NCI-H510A treated with DMSO at 0.1 percent for 48 hours (cell line): Measurements from ENCODE around the gene PNMT.

ENCODE experiments used
- DNase-seq: peaks from one replicate; lab custom pipeline; 2025; lab: John Stamatoyannopoulos, UW

Gene PNMT

DNA sequence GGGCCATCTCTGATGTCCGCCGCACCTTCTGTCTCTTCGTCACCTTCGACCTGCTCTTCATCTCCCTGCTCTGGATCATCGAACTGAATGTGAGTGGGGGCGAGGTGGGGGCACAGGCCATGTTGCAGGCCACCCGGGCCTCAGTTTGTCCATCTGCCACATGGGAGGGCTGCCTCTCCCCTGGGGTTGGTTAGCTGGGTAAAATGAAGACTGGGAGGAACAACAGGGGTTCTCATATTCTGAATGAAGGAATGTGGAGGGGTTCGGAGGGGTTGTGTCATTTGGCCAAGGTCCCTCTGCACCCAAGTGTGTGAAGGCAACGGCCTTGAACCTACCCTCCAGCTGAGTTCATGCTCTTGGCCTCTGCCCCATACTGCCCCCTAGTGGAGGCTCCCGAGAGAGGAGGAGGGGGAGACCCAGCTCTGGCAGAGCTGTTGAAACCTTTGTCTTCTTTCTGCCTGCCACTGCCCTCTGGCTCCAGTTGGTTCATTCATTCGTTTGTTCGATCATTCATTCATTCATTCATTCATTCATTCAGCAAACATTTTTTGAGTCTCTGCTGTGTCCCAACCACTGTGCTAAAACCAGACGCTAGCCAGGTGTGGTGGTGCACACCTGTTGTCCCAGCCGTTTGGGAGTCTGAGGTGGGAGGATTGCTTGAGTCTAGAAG is 14.5 kb upstream of the PNMT start:
- DNase-seq: peak; percentile 53

DNA sequence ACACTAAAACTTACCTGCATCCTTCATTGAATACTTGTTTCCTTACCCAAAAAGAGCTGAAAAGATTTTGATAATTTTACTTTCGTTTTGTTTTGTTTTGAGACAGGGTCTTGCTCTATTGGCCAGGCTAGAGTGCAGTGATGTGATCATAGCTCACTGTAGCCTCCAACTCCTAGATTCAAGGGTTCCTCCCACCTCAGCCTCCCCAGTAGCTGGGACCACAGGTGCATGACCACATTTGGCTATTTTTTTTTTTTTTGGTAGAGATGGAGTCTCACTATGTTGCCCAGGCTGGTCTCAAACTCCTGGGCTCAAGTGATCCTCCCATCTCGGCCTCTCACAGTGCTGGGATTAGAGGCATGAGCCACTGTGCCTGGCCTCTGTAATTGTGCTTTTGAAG is 13.1 kb upstream of the PNMT start:
- DNase-seq: no peak

DNA sequence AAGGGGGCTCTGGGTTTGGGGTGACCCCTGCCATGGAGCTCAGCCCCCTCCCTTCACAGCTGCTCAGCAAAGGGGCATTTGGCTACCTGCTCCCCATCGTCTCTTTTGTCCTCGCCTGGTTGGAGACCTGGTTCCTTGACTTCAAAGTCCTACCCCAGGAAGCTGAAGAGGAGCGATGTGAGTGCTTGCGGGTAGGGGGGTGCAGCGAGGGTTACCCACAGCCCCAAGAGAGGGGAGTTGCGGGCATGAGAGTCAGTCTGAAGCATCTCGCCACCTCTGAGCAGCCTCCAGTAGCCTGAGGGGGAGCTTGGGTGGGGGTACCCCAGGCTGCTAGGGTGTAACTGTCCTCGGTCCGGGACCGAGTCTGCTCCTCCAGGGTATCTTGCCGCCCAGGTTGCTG is 9.9 kb upstream of the PNMT start:
- no peak for DNase-seq

DNA sequence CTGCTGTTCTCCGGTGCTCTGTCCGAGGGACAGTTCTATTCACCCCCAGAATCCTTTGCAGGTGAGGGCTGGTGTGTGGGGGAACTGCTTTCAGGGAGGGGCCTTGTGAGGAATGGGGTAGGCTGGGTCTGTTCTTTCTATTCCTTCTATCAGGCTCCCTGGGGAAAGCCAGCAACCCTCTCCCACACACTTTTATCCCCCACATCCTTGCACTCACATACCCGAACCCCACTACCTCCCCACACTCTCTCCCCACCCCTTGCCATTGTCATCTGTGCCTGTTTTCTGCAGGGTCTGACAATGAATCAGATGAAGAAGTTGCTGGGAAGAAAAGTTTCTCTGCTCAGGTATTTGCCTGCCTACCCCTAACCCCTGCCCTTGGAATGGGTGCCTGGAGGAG is 9.5 kb upstream of the PNMT start:
- no peak for DNase-seq

DNA sequence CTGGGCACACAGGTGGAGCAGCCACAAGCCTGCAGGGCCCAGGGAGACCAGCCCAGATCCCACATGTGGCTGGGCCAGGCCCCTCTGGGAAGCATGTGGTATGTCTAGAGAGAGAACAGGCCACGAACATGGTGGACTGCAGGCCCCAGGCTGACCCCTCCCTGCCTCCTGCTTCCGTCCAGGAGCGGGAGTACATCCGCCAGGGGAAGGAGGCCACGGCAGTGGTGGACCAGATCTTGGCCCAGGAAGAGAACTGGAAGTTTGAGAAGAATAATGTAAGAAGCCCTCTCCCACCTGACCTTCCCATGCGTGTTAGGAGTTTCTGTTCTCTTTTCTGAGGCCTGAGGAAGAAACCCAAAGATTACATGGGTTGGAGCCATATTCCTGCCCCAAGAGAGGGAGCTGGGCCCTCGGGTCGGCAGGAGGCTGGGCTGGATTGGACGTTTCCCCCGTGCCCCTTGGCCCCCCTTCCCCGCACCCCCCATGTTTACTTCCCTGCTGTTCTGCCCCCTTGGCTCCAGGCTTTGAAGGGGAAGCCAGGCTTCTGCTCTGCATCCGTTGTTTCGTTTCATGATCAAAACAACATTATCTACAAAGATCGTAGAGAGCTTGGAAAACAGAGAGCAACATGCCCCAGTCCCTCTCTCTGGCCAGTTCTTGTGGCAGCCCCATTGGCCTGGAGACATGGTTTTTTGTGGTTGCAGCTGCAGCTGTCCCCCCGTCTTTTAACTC is 8.8 kb upstream of the PNMT start:
- DNase-seq: no peak

DNA sequence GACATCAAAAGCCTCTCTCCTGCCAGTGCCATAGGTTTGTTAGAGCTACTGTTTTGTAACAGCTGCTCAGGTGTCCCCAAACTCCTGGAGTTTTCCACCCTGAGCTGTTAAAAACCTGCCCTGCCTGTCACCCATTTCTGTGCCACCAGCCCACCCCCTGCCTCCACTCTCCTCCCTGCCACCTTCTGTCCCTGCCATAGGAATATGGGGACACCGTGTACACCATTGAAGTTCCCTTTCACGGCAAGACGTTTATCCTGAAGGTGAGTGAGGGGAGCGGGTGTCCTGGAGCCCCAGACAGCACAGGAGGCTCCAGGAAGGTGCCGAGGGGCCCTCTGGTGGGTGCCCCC is 8.3 kb upstream of the PNMT start:
- DNase-seq: no peak

DNA sequence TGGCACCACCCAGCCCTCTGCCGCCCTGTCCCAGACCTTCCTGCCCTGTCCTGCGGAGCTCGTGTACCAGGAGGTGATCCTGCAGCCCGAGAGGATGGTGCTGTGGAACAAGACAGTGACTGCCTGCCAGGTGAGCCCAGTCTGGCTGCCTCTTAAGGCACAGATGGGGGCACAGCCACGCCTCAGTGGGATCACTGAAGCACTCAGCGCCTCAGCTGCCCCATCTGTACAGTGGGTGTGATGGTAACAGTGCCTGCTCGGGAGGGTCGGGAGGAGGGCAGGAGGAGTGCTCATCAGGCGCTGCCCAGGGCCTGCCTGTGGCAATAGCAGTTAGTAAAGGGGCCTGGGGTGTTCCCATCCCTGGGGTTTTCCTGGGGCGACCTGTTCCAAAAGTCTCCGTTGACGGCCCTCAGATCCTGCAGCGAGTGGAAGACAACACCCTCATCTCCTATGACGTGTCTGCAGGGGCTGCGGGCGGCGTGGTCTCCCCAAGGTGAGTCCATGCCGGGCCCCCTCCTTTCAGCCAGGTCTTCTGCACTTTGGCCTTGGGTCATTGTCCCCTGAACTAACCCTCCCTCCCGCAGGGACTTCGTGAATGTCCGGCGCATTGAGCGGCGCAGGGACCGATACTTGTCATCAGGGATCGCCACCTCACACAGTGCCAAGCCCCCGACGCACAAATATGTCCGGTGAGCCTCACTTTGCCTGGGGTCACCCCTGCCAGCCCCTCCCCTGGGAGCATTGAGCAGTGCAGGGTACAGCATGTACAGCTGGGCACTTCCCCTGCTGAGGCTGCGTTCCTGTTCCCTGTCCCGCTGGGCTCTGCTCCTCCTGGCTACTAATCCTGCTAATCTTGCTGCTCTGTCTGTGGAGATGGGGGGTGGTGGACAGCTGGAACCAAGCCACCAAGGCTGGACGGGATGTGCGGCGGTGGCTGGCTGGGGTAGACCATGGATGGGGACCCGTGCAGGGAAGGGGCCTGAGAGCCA is 7.6 kb upstream of the PNMT start:
- DNase-seq: no peak

DNA sequence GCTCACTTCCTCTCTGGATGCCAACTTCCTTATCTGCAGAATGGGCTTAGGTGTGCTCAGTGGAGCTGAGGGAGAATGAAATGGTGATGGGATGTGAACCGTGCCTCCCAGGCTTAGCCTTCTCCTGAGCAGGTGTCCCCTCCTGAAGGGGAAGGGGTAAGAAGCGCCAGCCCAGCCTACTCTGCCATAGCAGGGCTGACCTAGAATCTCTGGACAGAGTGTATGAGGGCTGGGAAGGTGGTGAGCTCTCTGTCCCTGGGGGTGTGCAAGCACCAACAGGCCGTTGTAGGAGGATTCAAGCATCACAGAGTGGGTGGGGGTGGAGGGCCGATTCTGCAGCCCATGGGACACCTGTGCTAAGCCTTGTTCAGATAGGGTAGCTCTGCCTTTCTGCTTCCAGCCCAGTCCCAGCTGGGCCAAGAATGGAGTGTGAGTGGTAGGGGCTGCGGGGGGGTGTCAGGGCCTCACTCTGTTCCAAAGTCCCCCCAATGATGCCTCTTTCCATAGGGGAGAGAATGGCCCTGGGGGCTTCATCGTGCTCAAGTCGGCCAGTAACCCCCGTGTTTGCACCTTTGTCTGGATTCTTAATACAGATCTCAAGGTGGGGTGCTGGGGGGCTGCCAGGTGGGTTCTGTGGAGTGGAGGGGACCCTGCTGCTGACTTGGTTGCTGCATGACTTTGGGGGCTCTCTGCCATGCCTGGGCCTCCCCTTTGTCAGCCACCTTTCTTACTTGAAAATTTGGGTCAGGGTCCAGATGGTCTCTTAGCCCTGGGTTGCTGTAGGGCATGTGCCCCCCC is 6.3 kb upstream of the PNMT start:
- DNase-seq: no peak

DNA sequence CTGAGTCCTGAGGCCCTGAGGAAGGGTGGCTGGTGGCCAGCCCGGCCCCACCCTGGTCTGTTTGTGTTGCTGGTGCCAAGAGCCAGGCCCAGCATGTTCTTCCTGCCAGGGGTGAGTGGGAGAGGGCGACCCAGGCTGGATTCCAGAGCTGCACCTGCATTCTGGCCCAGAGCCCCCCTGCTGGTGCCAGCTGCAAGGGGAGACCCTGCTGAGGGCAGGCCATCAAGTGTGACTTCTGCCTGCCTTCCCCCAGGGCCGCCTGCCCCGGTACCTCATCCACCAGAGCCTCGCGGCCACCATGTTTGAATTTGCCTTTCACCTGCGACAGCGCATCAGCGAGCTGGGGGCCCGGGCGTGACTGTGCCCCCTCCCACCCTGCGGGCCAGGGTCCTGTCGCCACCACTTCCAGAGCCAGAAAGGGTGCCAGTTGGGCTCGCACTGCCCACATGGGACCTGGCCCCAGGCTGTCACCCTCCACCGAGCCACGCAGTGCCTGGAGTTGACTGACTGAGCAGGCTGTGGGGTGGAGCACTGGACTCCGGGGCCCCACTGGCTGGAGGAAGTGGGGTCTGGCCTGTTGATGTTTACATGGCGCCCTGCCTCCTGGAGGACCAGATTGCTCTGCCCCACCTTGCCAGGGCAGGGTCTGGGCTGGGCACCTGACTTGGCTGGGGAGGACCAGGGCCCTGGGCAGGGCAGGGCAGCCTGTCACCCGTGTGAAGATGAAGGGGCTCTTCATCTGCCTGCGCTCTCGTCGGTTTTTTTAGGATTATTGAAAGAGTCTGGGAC is 5.5 kb upstream of the PNMT start:
- DNase-seq: no peak

DNA sequence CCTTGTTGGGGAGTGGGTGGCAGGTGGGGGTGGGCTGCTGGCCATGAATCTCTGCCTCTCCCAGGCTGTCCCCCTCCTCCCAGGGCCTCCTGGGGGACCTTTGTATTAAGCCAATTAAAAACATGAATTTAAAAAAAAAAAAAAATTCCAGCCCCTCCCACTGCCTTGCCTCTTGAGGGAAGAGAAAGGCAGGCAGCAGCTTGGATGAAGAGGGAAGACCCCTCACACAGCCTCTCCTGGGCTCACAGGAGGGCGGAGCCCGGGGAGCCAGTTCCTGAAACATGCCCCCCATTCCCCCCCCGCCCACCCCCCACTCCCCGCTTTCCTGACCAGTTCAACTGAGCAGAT is 4.9 kb upstream of the PNMT start:
- no peak for DNase-seq

DNA sequence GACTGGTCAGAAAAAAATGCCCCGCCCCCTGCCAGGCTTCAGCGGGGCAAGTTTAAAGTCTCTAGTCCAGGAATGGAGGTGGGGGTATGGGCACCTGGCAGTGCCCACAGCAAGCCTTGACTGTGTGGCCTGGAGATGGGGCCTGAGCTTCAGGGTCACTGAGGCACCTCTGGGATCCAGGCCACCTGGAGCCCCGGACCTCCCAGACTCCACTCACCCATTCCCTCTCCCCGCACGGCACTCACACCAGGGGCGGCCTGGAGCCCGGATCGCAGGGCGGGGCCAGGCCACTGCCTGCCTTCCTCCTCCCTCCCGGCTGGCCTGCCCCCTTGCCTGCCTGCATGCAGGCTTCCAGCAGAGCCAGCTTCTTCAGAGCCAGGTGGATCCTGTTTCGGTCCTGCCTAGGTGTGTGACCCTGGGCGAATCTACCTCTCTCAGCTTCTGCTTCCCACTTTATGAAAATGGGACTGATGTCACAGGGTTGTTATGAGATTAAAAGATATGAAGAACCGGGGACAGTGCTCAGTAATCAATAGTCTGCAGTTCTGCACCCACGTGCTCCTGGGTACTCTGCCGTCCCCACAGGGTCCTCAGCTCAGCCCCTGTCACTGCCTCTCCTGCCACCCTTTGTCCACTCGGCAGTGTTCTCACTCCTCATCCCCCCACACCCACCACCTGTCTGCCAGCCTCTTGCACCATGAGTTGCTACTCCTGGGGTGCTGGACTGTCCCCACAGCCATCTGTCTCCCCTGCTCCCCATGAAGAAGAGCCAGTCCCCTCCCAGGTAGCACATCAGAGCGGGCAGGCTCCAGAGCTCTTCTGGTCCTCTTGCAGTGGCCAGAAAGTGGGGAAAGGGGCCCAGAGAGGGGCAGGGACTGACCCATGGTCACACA is 4.3 kb upstream of the PNMT start:
- peak; percentile 64 for DNase-seq

DNA sequence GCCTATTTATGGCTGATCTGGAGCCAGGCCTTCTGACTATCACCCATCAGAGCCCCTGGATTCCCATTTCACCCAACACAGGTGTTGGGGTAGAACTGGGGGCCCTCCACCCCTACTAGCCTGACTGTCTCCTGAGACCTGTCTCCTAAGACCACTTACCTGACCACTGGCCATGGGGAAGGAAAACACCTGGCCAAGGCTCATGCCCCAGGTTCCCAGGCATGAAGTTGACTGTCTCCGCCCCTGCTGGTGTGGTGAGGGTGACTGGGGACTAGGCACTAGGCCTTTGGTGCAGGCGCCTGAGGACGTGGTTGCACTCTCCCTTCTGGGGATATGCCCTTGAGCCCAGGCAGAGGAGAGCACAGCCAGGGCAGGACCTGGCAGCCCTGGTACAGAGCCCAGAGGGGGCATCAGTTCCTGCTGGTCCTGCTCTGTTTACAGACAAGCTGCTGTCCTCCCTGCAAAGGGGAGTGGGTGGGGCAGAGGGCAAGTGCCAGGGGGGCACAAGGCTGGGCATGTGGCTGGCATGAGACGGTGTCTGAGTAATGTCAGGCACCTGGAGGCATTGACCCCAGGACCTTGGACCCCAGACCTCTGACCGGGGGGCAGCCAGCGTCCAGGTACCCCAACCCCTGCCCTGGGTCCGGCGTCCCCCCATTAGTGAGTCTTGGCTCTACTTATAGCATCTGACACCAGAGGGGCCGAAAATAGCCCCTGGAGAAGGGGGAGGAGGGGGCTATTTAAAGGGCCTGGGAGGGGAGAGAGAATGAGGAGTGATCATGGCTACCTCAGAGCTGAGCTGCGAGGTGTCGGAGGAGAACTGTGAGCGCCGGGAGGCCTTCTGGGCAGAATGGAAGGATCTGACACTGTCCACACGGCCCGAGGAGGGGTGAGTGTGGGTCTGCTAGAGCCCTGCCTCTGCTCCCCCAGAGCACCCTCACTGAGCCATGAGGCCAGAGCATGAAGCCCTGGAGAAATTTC is 3.4 kb upstream of the PNMT start, which contains the start of gene TCAP:
TSS of gene TCAP (plus strand) at position 769 of the 981 bp plus-strand sequence. CDS start at position 780, 11 bp downstream.
- DNase-seq: no peak

DNA sequence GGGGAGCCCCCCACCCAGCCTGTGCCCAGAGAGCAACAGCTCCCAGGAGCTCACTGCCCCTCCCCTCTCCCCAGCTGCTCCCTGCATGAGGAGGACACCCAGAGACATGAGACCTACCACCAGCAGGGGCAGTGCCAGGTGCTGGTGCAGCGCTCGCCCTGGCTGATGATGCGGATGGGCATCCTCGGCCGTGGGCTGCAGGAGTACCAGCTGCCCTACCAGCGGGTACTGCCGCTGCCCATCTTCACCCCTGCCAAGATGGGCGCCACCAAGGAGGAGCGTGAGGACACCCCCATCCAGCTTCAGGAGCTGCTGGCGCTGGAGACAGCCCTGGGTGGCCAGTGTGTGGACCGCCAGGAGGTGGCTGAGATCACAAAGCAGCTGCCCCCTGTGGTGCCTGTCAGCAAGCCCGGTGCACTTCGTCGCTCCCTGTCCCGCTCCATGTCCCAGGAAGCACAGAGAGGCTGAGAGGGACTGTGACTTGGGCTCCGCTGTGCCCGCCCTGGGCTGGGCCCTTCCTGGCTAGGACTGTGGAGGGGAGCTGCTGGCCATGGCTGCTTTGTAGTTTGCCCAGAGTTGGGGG is 2.5 kb upstream of the PNMT start:
- peak; percentile 28 for DNase-seq

DNA sequence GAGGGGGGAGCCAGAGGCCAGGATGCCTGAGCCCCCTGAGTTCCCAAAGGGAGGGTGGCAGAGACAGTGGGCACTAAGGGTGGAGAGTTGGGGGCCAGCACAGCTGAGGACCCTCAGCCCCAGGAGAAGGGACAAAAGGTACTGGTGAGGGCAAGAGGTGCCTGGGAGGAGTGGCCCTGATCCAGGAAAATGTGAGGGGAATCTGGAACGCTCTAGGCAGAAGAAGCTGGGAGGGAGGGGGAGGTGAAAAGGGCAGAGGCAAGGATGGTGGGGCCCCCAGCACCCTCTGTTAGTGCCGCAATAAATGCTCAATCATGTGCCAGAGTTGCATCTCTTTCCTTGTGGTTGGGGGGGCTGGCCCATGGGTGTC is 2.0 kb upstream of the PNMT start:
- DNase-seq: no peak

DNA sequence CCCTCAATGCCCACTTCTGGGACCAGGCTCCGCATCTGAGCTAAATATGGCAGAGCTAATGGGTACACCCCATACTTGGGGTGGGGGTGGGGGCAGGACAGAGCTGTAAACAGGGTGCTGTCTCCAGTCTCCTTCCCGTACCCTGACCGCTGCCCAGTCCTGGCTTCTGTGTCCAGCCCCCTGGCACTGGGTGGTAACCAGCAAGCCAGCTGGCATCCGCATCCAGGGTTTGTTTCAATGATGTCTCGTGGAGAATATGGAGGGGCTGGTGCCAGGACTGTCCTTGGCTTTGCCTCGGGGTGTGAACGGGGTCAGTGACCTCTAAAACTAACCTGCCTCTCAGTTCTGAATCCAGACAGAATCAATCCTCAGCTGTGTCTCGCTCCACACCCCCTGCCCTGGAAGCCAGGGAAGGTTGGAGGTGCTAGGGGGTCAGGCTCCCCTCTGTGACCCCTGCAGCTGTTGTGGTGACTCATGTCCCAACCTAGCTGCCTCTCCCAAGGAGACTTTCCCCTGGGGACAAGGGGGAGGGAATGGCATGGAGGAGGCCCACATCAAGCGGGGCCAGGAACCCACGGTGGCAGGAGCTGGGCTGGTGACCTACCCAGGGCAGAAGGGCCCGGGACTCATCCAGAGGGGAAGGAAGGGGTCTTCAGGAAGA is 1.5 kb upstream of the PNMT start:
- no peak for DNase-seq

DNA sequence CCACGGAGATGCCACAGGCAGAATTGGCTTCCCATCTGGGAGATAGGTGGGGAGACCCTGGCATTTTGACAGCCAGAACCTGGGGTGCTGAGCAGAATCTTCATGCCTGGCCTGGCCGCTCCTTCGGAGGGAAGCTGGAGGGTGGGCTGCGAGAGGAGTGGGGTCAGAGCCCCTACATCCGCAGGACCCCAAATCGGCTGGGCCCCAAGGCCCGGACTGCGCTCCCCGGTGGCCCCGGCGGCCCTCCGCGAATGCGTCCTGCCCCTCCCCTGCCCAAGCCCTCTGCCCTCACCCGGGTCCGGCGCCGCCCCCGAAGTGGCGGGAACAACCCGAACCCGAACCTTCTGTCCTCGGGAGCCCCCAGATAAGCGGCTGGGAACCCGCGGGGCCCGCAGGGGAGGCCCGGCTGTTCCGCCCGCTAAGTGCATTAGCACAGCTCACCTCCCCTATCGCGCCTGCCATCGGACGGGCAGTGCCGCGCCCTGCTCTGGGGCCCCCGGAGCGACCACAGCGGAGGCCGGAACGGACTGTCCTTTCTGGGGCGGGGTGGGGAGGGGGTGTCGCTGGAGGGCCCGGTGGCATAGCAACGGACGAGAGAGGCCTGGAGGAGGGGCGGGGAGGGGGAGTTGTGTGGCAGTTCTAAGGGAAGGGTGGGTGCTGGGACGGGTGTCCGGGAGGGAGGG is 850 bp upstream of the PNMT start:
- no peak for DNase-seq
